Measurements from ENCODE around the gene ENOX1. TPM values are rescaled to one million over a fixed set of nuclear protein-coding genes. Genes with fewer than 3 reads are reported as not detected.

The ENOX1 gene
- total and polyA plus RNA-seq, 2 of the 13 experiments (the other 11 are each of a cell fraction or from before 2014, with no cell fraction given): not detected

GRCh38 chr13:43512221-43512620 lies 274.6 kb downstream of the ENOX1 start:
- FAIRE-seq: no peak
- in situ Hi-C loops (cut with HindIII; ENCODE audit: extremely low pct_ligation_motif_present, low pct_unique_long_range_greater_than_20kb) (no loop called here), intact Hi-C loops (cut with micrococcal nuclease; ENCODE audit: unreplicated experiment) (no loop called here)
- no peak overlapping the region for H2AFZ ChIP-seq (ENCODE audit: low read length)
- DNase-seq (ENCODE audit: low spot score): no peak
- H3K27ac ChIP-seq (ENCODE audit: extremely low read length, insufficient read depth, low read length): no peak overlapping the region
- H3K4me3 ChIP-seq (replicated peaks in 1 of 3; ENCODE audit: insufficient read depth in 1 of 3, low read depth in 2 of 3, low read length in 3 of 3): no peak overlapping the region
- H3K9ac ChIP-seq (ENCODE audit: insufficient read depth, low read depth, low read length): no peak overlapping the region
- WGBS (ENCODE audit: low lambda C conversion rate): 54% methylated on average over 2 of the region's 2 CpGs
- no peaks in the 10 kb centered on the region for H3K4me1 ChIP-seq (ENCODE audit: insufficient read depth, low read length)
- H3K36me3 ChIP-seq (replicated peaks in 1 of 2; ENCODE audit: control insufficient read depth in 1 of 2, insufficient read depth in 2 of 2, low read length in 2 of 2): no peaks in the 10 kb centered on the region
- H4K20me1 ChIP-seq (ENCODE audit: insufficient read depth, low read length): no peaks in the 10 kb centered on the region
- ATAC-seq: no peak
- H3K9me3 ChIP-seq (ENCODE audit: low read length): no peaks in the 10 kb centered on the region
- no peaks in the 10 kb centered on the region for H3K27me3 ChIP-seq (ENCODE audit: control insufficient read depth in 1 of 2, insufficient read depth in 2 of 2, low read length in 2 of 2)
- no peak for TF ChIP-seq ZNF343 (CRISPR knock-in tag; IDR thresholded peaks at IDR 0.05)
- CTCF ChIA-PET (ENCODE audit: low intra/inter-chr PET ratio, low total read pairs): no interaction called here
- POLR2A ChIA-PET: no interaction called here
- H3K4me2 ChIP-seq (ENCODE audit: low read depth, low read length): no peak overlapping the region
- no TSS peak for BruUV-seq (replicated peaks)
- no peaks in the 10 kb centered on the region for H3K79me2 ChIP-seq (ENCODE audit: insufficient read depth, low read length)

GRCh38 chr13:43510956-43511901 lies 275.5 kb downstream of the ENOX1 start:
- ChIA-PET POLR2A (no interaction called here), CTCF (ENCODE audit: low intra/inter-chr PET ratio, low total read pairs) (no interaction called here)
- TF ChIP-seq SMYD3 (CRISPR knock-in tag; IDR thresholded peaks at IDR 0.05) (no peak), ZNF180 (CRISPR knock-in tag; IDR thresholded peaks at IDR 0.05; ENCODE audit: borderline replicate concordance, low read depth) (no peak), GATAD2A (CRISPR knock-in tag; IDR thresholded peaks at IDR 0.05) (no peak)
- DNase-seq (ENCODE audit: low spot score) (no peak), FAIRE-seq (no peak), ATAC-seq (no peak)
- Histone ChIP-seq H3K4me3 (replicated peaks in 1 of 3; ENCODE audit: insufficient read depth in 1 of 3, low read depth in 2 of 3, low read length in 3 of 3) (no peak overlapping the region), H3K9ac (ENCODE audit: insufficient read depth, low read depth, low read length) (no peak overlapping the region), H4K20me1 (ENCODE audit: insufficient read depth, low read length) (no peaks in the 10 kb centered on the region), H2AFZ (ENCODE audit: low read length) (no peak overlapping the region), H3K27ac (ENCODE audit: extremely low read length, insufficient read depth, low read length) (no peak overlapping the region), H3K4me1 (ENCODE audit: insufficient read depth, low read length) (no peaks in the 10 kb centered on the region), H3K27me3 (ENCODE audit: control insufficient read depth in 1 of 2, insufficient read depth in 2 of 2, low read length in 2 of 2) (no peaks in the 10 kb centered on the region), H3K36me3 (replicated peaks in 1 of 2; ENCODE audit: control insufficient read depth in 1 of 2, insufficient read depth in 2 of 2, low read length in 2 of 2) (no peaks in the 10 kb centered on the region), H3K9me3 (ENCODE audit: low read length) (no peaks in the 10 kb centered on the region), H3K4me2 (ENCODE audit: low read depth, low read length) (no peak overlapping the region), H3K79me2 (ENCODE audit: insufficient read depth, low read length) (no peaks in the 10 kb centered on the region)
- in situ Hi-C loops (cut with HindIII; ENCODE audit: extremely low pct_ligation_motif_present, low pct_unique_long_range_greater_than_20kb) (no loop called here), intact Hi-C loops (cut with micrococcal nuclease; ENCODE audit: unreplicated experiment) (no loop called here)
- BruUV-seq (replicated peaks): no TSS peak
- 16% methylated on average over 6 of the region's 6 CpGs for WGBS (ENCODE audit: low lambda C conversion rate)

All from HepG2 (cell line).